ENCODE results near the gene PLEKHA7. TPM values are rescaled to one million over a fixed set of nuclear protein-coding genes. Genes with fewer than 3 reads are reported as not detected.

PLEKHA7 gene
- total and polyA plus RNA-seq, 2 of the 13 experiments (the other 11 are each of a cell fraction or from before 2014, with no cell fraction given): 17.5 to 18.7 TPM

DNA sequence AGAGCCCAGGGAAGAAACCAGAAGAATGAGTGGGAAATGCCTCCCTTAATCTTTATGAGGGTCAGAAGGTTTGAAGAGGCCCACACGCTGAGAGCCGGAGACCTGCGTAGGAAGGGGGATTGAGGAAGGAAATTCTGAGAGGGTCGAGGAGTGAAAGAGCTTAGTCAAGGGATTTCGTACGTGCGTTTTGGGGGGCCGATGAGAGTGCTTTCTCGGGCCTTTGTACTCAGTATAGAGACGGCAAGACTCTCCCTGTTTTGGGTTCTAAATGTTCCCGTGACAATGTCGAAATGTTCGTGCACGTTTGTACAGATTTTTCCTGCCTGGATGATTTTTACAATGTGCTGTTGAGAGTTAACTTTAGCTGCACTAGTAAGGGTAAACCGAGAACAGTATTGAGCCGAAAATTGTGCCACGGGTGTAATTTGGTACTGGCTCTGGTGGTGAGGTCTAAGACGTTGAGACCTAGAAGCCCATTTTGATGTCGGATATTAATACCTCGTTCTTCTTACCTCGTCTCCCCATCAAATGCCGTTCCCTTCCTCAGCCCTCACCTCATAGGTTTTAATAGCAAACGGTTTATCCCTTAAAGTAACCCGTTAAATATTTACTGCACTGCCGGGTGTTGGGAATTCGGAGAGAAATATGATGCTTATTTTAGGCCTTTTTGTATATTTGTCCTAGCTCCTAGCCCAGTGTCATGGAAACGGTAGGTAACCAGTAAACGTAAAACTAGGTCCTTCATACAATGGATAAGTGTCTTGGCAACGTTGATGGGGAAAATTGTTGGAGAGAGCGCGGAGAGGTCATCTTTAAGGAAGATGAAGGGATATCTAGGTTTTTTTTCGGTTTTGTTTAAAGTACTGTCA lies 275.0 kb downstream of the PLEKHA7 start (continued):
- peak; percentile 0 for TF ChIP-seq ZEB1 (IDR thresholded peaks at IDR 0.05; ENCODE audit: insufficient replicate concordance, low read depth)
- peak; percentile 27; the same call in 1 of the 2 replicates for TF ChIP-seq ZNF232 (CRISPR knock-in tag; IDR thresholded peaks at IDR 0.05; ENCODE audit: borderline replicate concordance)
- no peak for TF ChIP-seq ETV5 (CRISPR knock-in tag; IDR thresholded peaks at IDR 0.05; ENCODE audit: borderline replicate concordance)
- 0 out of 2 replicates have a peak, but pooled peaks have one; percentile 1 for TF ChIP-seq ZFAT (CRISPR knock-in tag; conservative IDR thresholded peaks at IDR 0.05)
- no peak for TF ChIP-seq NFYB (CRISPR knock-in tag; IDR thresholded peaks at IDR 0.05)
- TF ChIP-seq, protein P1, sequence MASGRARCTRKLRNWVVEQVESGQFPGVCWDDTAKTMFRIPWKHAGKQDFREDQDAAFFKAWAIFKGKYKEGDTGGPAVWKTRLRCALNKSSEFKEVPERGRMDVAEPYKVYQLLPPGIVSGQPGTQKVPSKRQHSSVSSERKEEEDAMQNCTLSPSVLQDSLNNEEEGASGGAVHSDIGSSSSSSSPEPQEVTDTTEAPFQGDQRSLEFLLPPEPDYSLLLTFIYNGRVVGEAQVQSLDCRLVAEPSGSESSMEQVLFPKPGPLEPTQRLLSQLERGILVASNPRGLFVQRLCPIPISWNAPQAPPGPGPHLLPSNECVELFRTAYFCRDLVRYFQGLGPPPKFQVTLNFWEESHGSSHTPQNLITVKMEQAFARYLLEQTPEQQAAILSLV (CRISPR knock-in tag; IDR thresholded peaks at IDR 0.05; ENCODE audit: borderline replicate concordance): no peak
- peak; percentile 29; the same call in 1 of the 2 replicates for TF ChIP-seq RFX1 (IDR thresholded peaks at IDR 0.05)
- 0 out of 2 replicates have a peak, but pooled peaks have one; percentile 6 for TF ChIP-seq PHF20 (CRISPR knock-in tag; IDR thresholded peaks at IDR 0.05)

DNA sequence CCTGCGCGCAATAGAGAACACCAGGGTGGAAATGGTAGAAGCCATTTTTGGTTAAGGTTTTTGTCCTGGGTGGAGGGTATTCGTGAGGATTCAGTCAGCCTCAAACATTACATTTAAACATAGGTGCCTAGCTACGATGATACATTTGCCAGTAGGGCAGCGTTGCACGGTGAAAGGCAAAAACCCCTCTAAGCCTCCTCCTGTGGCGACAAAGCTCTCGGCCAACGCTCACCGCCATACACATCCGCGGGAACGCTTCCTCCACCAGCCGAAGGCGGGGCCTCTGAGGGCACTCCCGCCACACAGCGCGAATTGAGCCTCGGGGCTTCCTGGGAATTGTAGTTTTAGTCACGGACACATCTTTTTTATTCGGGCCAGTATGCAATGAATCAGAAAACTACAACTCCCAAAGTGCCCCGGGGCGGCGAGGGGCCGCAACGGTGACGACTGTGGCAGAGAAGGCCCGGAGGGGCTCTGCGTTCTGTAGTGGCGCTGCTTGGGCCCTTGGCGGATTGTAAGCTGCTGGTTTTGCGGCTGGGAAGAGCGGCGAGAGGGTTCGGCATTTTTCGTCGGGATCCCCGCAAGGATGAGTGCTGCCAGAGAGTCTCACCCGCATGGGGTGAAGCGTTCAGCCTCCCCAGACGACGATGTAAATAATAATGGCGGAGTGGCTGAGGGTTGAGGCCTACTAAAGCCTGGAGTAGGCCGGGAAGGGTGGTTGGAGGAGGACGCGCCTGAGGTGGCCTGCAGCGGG lies 275.8 kb downstream of the PLEKHA7 start, which contains the start of gene C11orf58:
C11orf58 (plus strand) TSS at position 455 of the 754 bp plus-strand sequence; CDS start at position 587, 132 bp downstream.
- no peaks in the 10 kb centered on the region for H3K9me3 ChIP-seq (ENCODE audit: low read length)
- peak; percentile 99 for ATAC-seq
- peak within 1 kb of the TSS; percentile 87 for H2AFZ ChIP-seq (ENCODE audit: low read length)
- CTCF ChIA-PET (ENCODE audit: low intra/inter-chr PET ratio, low total read pairs): no interaction called here
- peak within 1 kb of the TSS; percentile 78 for H3K4me2 ChIP-seq (ENCODE audit: low read depth, low read length)
- peaks cover 52% of the 10 kb centered on the region for H3K79me2 ChIP-seq (ENCODE audit: insufficient read depth, low read length)
- in situ Hi-C loops (cut with HindIII; ENCODE audit: extremely low pct_ligation_motif_present, low pct_unique_long_range_greater_than_20kb): no loop called here
- H3K4me1 ChIP-seq (ENCODE audit: insufficient read depth, low read length): peaks cover 32% of the 10 kb centered on the region
- H3K27me3 ChIP-seq (ENCODE audit: control insufficient read depth in 1 of 2, insufficient read depth in 2 of 2, low read length in 2 of 2): no peaks in the 10 kb centered on the region; a peak in 1 of 5 replicates
- H3K4me3 ChIP-seq (replicated peaks in 1 of 3; ENCODE audit: insufficient read depth in 1 of 3, low read depth in 2 of 3, low read length in 3 of 3): peak within 1 kb of the TSS; percentile 74 to 92 (median 90)
- peak within 1 kb of the TSS; percentile 99 for H3K9ac ChIP-seq (ENCODE audit: insufficient read depth, low read depth, low read length)
- WGBS (ENCODE audit: low lambda C conversion rate): under 1% methylated on average over 22 of the region's 47 CpGs
- peak; percentile 95 for DNase-seq (ENCODE audit: low spot score)
- intact Hi-C loops (cut with micrococcal nuclease; ENCODE audit: unreplicated experiment): no loop called here
- peaks cover 34% of the 10 kb centered on the region for H4K20me1 ChIP-seq (ENCODE audit: insufficient read depth, low read length)
- POLR2A ChIA-PET: interaction anchor here (0.7 to 3.1 kb wide), 8 partner anchors 9 to 1088 kb away, joined by 3 to 12 read pairs (median 4); no protein-coding TSS in a partner anchor
- peak within 1 kb of the TSS; percentile 95 for H3K27ac ChIP-seq (ENCODE audit: extremely low read length, insufficient read depth, low read length)
- H3K36me3 ChIP-seq (replicated peaks in 1 of 2; ENCODE audit: control insufficient read depth in 1 of 2, insufficient read depth in 2 of 2, low read length in 2 of 2): no peaks in the 10 kb centered on the region; a peak in 3 of 5 replicates
- FAIRE-seq: peak; percentile 37
- BruUV-seq (replicated peaks): no TSS peak
- TF ChIP-seq, protein P2, sequence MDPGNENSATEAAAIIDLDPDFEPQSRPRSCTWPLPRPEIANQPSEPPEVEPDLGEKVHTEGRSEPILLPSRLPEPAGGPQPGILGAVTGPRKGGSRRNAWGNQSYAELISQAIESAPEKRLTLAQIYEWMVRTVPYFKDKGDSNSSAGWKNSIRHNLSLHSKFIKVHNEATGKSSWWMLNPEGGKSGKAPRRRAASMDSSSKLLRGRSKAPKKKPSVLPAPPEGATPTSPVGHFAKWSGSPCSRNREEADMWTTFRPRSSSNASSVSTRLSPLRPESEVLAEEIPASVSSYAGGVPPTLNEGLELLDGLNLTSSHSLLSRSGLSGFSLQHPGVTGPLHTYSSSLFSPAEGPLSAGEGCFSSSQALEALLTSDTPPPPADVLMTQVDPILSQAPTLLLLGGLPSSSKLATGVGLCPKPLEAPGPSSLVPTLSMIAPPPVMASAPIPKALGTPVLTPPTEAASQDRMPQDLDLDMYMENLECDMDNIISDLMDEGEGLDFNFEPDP (CRISPR knock-in tag; conservative IDR thresholded peaks at IDR 0.05): no peak; the same call in 1 of the 2 replicates
- peak; percentile 70; the same call in 1 of the 2 replicates for TF ChIP-seq DMAP1 (CRISPR knock-in tag; IDR thresholded peaks at IDR 0.05)
- peak; percentile 66; the same call in 1 of the 2 replicates for TF ChIP-seq NFRKB (IDR thresholded peaks at IDR 0.05)
- no peak; the same call in 1 of the 2 replicates for TF ChIP-seq PHF21A (CRISPR knock-in tag; IDR thresholded peaks at IDR 0.05)
- peak; percentile 73; the same call in 1 of the 2 replicates for TF ChIP-seq MYC (CRISPR knock-in tag; IDR thresholded peaks at IDR 0.05; ENCODE audit: borderline replicate concordance)
- TF ChIP-seq, protein P3, sequence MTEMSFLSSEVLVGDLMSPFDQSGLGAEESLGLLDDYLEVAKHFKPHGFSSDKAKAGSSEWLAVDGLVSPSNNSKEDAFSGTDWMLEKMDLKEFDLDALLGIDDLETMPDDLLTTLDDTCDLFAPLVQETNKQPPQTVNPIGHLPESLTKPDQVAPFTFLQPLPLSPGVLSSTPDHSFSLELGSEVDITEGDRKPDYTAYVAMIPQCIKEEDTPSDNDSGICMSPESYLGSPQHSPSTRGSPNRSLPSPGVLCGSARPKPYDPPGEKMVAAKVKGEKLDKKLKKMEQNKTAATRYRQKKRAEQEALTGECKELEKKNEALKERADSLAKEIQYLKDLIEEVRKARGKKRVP (CRISPR knock-in tag; IDR thresholded peaks at IDR 0.05): 0 out of 4 replicates have a peak, but pooled peaks of 1 of the 2 experiments have one; percentile 49
- TF ChIP-seq, protein P4, sequence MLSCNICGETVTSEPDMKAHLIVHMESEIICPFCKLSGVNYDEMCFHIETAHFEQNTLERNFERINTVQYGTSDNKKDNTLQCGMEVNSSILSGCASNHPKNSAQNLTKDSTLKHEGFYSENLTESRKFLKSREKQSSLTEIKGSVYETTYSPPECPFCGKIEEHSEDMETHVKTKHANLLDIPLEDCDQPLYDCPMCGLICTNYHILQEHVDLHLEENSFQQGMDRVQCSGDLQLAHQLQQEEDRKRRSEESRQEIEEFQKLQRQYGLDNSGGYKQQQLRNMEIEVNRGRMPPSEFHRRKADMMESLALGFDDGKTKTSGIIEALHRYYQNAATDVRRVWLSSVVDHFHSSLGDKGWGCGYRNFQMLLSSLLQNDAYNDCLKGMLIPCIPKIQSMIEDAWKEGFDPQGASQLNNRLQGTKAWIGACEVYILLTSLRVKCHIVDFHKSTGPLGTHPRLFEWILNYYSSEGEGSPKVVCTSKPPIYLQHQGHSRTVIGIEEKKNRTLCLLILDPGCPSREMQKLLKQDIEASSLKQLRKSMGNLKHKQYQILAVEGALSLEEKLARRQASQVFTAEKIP (CRISPR knock-in tag; IDR thresholded peaks at IDR 0.05; ENCODE audit: borderline replicate concordance): no peak
- peak; percentile 80 for TF ChIP-seq GABPB1 (CRISPR knock-in tag; IDR thresholded peaks at IDR 0.05)
